Neural cell (in vitro differentiated cells): ENCODE measurements around the gene KNL1.

Experiments
- CTCF ChIP-seq: fragments of 450-650 bp; IDR thresholded peaks from 2 replicates; pipeline ENCODE4 v1.5.1; 2014; ENCODE audit warnings: antibody characterized with exemption, mild to moderate bottlenecking, moderate library complexity; ENCODE audit not compliant: poor library complexity, severe bottlenecking
- EP300 ChIP-seq: fragments of 450-650 bp; conservative IDR thresholded peaks from 2 replicates; pipeline ENCODE4 v1.6.1; 2014; ENCODE audit warnings: antibody characterized with exemption, mild to moderate bottlenecking, moderate library complexity; ENCODE audit not compliant: poor library complexity, severe bottlenecking
- EZH2 ChIP-seq: fragments of 200-600, 300-800 bp; shearing (Covaris generic), sonication (generic); IDR thresholded peaks from 2 replicates; pipeline ENCODE4 v1.6.1; 2014; ENCODE audit warnings: antibody characterized with exemption, low read length, borderline replicate concordance, mild to moderate bottlenecking; ENCODE audit not compliant: insufficient read depth, poor library complexity, severe bottlenecking
- MXI1 ChIP-seq: fragments of 450-650 bp; conservative IDR thresholded peaks from 2 replicates; pipeline ENCODE4 v1.6.1; 2014; ENCODE audit warnings: antibody characterized with exemption, mild to moderate bottlenecking; ENCODE audit not compliant: poor library complexity, severe bottlenecking
- POLR2AphosphoS5 ChIP-seq: IDR thresholded peaks from 2 replicates; pipeline ENCODE4 v1.6.1; 2012
- RAD21 ChIP-seq: fragments of 450-650 bp; conservative IDR thresholded peaks from 2 replicates; pipeline ENCODE4 v1.6.1; 2014; ENCODE audit warnings: antibody characterized with exemption, mild to moderate bottlenecking, moderate library complexity
- REST ChIP-seq: IDR thresholded peaks from 2 replicates; pipeline ENCODE4 v1.6.1; 2012; ENCODE audit warnings: borderline replicate concordance
- TAF1 ChIP-seq: IDR thresholded peaks from 2 replicates; pipeline ENCODE4 v1.6.1; 2012; ENCODE audit warnings: low read depth

GRCh38 chr15:40595773-40596172 lies 1.7 kb downstream of the KNL1 start:
- TF ChIP-seq RAD21 (no peak), CTCF (no peak), EZH2 (no peak), EP300 (no peak), TAF1 (no peak), MXI1 (no peak), POLR2AphosphoS5 (no peak), REST (no peak)
